ENCODE data around the gene DNAH7. TPM values are rescaled to one million over a fixed set of nuclear protein-coding genes. Genes with fewer than 3 reads are reported as not detected.

DNAH7 gene
- total RNA-seq, 2 experiments from 2014 or later: not detected

- CTCF ChIA-PET: no interaction called here
- POLR2A ChIA-PET: no interaction called here
- H3K4me1 Mint-ChIP-seq: no peaks in the 10 kb centered on the region
- no peak overlapping the region for H3K4me3 Mint-ChIP-seq
- DNase-seq: no peak
- no peaks in the 10 kb centered on the region for H3K9me3 Mint-ChIP-seq
- H3K27me3 Mint-ChIP-seq: no peaks in the 10 kb centered on the region
- no peaks in the 10 kb centered on the region for H3K36me3 Mint-ChIP-seq (ENCODE audit: low read depth)
- no peak overlapping the region for H3K27ac Mint-ChIP-seq
These were observed 286.5 kb downstream of the DNAH7 start for GRCh38 chr2:195782156-195782555.

- no peak overlapping the region for H3K27ac Mint-ChIP-seq
- CTCF ChIA-PET: no interaction called here
- H3K36me3 Mint-ChIP-seq (ENCODE audit: low read depth): no peaks in the 10 kb centered on the region
- POLR2A ChIA-PET: no interaction called here
- no peak overlapping the region for H3K4me3 Mint-ChIP-seq
- H3K9me3 Mint-ChIP-seq: no peaks in the 10 kb centered on the region
- DNase-seq: no peak
- no peaks in the 10 kb centered on the region for H3K4me1 Mint-ChIP-seq
- no peaks in the 10 kb centered on the region for H3K27me3 Mint-ChIP-seq
These were observed 289.1 kb downstream of the DNAH7 start for GRCh38 chr2:195779491-195779890.

- POLR2A ChIA-PET: no interaction called here
- CTCF ChIA-PET: no interaction called here
- no peaks in the 10 kb centered on the region for H3K36me3 Mint-ChIP-seq (ENCODE audit: low read depth)
These were observed 298.7 kb downstream of the DNAH7 start for GRCh38 chr2:195769975-195770374.

GRCh38 chr2:195768431-195768830 is 300.2 kb downstream of the DNAH7 start:
- ChIA-PET CTCF (no interaction called here), POLR2A (no interaction called here)
- H3K4me3 Mint-ChIP-seq: no peak overlapping the region
- H3K27ac Mint-ChIP-seq: no peak overlapping the region
- peaks cover 2% of the 10 kb centered on the region for H3K27me3 Mint-ChIP-seq
- H3K9me3 Mint-ChIP-seq: peaks cover 12% of the 10 kb centered on the region
- no peak for DNase-seq
- no peaks in the 10 kb centered on the region for H3K36me3 Mint-ChIP-seq (ENCODE audit: low read depth)
- H3K4me1 Mint-ChIP-seq: no peaks in the 10 kb centered on the region

More at GRCh38 chr2:195769975-195770374, 298.7 kb downstream of the DNAH7 start:
- peaks cover 2% of the 10 kb centered on the region for H3K27me3 Mint-ChIP-seq
- no peak for DNase-seq
- peaks cover 8% of the 10 kb centered on the region for H3K9me3 Mint-ChIP-seq
- no peak overlapping the region for H3K4me3 Mint-ChIP-seq
- no peak overlapping the region for H3K27ac Mint-ChIP-seq
- no peaks in the 10 kb centered on the region for H3K4me1 Mint-ChIP-seq

- Mint-ChIP-seq H3K27me3 (peaks cover 2% of the 10 kb centered on the region), H3K9me3 (peaks cover 12% of the 10 kb centered on the region), H3K36me3 (ENCODE audit: low read depth) (no peaks in the 10 kb centered on the region), H3K27ac (no peak overlapping the region), H3K4me3 (no peak overlapping the region), H3K4me1 (no peaks in the 10 kb centered on the region)
- DNase-seq: no peak
- ChIA-PET CTCF (no interaction called here), POLR2A (no interaction called here)
These were observed 301.9 kb downstream of the DNAH7 start for GRCh38 chr2:195766691-195767090.

- no peak overlapping the region for H3K4me3 Mint-ChIP-seq
These were observed 304.8 kb downstream of the DNAH7 start for GRCh38 chr2:195763866-195764265.

GRCh38 chr2:195759877-195760276 is 308.8 kb downstream of the DNAH7 start:
- Mint-ChIP-seq H3K4me3 (no peak overlapping the region), H3K36me3 (ENCODE audit: low read depth) (no peaks in the 10 kb centered on the region), H3K27ac (no peak overlapping the region), H3K4me1 (no peaks in the 10 kb centered on the region), H3K27me3 (no peaks in the 10 kb centered on the region), H3K9me3 (peaks cover 6% of the 10 kb centered on the region)
- ChIA-PET POLR2A (no interaction called here), CTCF (no interaction called here)
- DNase-seq: no peak

More at GRCh38 chr2:195763866-195764265, 304.8 kb downstream of the DNAH7 start:
- Mint-ChIP-seq H3K4me1 (no peaks in the 10 kb centered on the region), H3K36me3 (ENCODE audit: low read depth) (no peaks in the 10 kb centered on the region), H3K9me3 (peaks cover 12% of the 10 kb centered on the region), H3K27ac (no peak overlapping the region), H3K27me3 (peaks cover 2% of the 10 kb centered on the region)
- CTCF ChIA-PET: no interaction called here
- DNase-seq: no peak
- POLR2A ChIA-PET: no interaction called here

- no peaks in the 10 kb centered on the region for H3K4me1 Mint-ChIP-seq
- H3K9me3 Mint-ChIP-seq: peaks cover 2% of the 10 kb centered on the region
- ChIA-PET POLR2A (no interaction called here), CTCF (interaction anchor here (0.6 kb wide), 1 partner anchor 284 kb away, joined by 5 read pairs; no protein-coding TSS in a partner anchor)
- no peak overlapping the region for H3K27ac Mint-ChIP-seq
- H3K4me3 Mint-ChIP-seq: no peak overlapping the region
- no peak for DNase-seq
- no peaks in the 10 kb centered on the region for H3K27me3 Mint-ChIP-seq
- no peaks in the 10 kb centered on the region for H3K36me3 Mint-ChIP-seq (ENCODE audit: low read depth)
These were observed 309.8 kb downstream of the DNAH7 start for GRCh38 chr2:195758846-195759245.

GRCh38 chr2:195756218-195756942 is 312.3 kb downstream of the DNAH7 start:
- H3K27me3 Mint-ChIP-seq: no peaks in the 10 kb centered on the region

GRCh38 chr2:195741191-195741590 is 327.4 kb downstream of the DNAH7 start:
- no peak for DNase-seq
- H3K9me3 Mint-ChIP-seq: no peaks in the 10 kb centered on the region
- H3K4me1 Mint-ChIP-seq: no peaks in the 10 kb centered on the region
- no peak overlapping the region for H3K4me3 Mint-ChIP-seq
- ChIA-PET CTCF (no interaction called here), POLR2A (no interaction called here)
- no peaks in the 10 kb centered on the region for H3K27me3 Mint-ChIP-seq
- peaks cover 12% of the 10 kb centered on the region for H3K36me3 Mint-ChIP-seq (ENCODE audit: low read depth)
- H3K27ac Mint-ChIP-seq: no peak overlapping the region

More at GRCh38 chr2:195756218-195756942, 312.3 kb downstream of the DNAH7 start:
- Mint-ChIP-seq H3K27ac (no peak overlapping the region), H3K9me3 (peaks cover 2% of the 10 kb centered on the region), H3K4me1 (no peaks in the 10 kb centered on the region), H3K36me3 (ENCODE audit: low read depth) (no peaks in the 10 kb centered on the region), H3K4me3 (no peak overlapping the region)
- CTCF ChIA-PET: no interaction called here
- POLR2A ChIA-PET: no interaction called here
- no peak for DNase-seq

- no peak for DNase-seq
- Mint-ChIP-seq H3K27ac (no peak overlapping the region), H3K9me3 (no peaks in the 10 kb centered on the region), H3K36me3 (ENCODE audit: low read depth) (peaks cover 19% of the 10 kb centered on the region), H3K27me3 (no peaks in the 10 kb centered on the region), H3K4me3 (no peak overlapping the region), H3K4me1 (no peaks in the 10 kb centered on the region)
- ChIA-PET CTCF (no interaction called here), POLR2A (no interaction called here)
These were observed 330.9 kb downstream of the DNAH7 start for GRCh38 chr2:195737511-195738325.

- no peak overlapping the region for H3K27ac Mint-ChIP-seq
- ChIA-PET CTCF (no interaction called here), POLR2A (no interaction called here)
- no peaks in the 10 kb centered on the region for H3K27me3 Mint-ChIP-seq
- H3K4me1 Mint-ChIP-seq: peaks cover 2% of the 10 kb centered on the region
- H3K36me3 Mint-ChIP-seq (ENCODE audit: low read depth): peaks cover 37% of the 10 kb centered on the region
- H3K4me3 Mint-ChIP-seq: no peak overlapping the region
- peaks cover 2% of the 10 kb centered on the region for H3K9me3 Mint-ChIP-seq
- DNase-seq: no peak
These were observed 333.3 kb downstream of the DNAH7 start for GRCh38 chr2:195735347-195735746.

GRCh38 chr2:195734931-195735330 is 333.7 kb downstream of the DNAH7 start:
- CTCF ChIA-PET: no interaction called here
- Mint-ChIP-seq H3K36me3 (ENCODE audit: low read depth) (peaks cover 38% of the 10 kb centered on the region), H3K9me3 (peaks cover 2% of the 10 kb centered on the region), H3K4me3 (no peak overlapping the region), H3K4me1 (peaks cover 2% of the 10 kb centered on the region), H3K27ac (no peak overlapping the region), H3K27me3 (no peaks in the 10 kb centered on the region)
- POLR2A ChIA-PET: no interaction called here
- no peak for DNase-seq

GRCh38 chr2:195734395-195734794 is 334.2 kb downstream of the DNAH7 start:
- POLR2A ChIA-PET: no interaction called here
- H3K27ac Mint-ChIP-seq: no peak overlapping the region
- no peak for DNase-seq
- H3K4me1 Mint-ChIP-seq: peaks cover 2% of the 10 kb centered on the region
- H3K4me3 Mint-ChIP-seq: no peak overlapping the region
- peaks cover 2% of the 10 kb centered on the region for H3K9me3 Mint-ChIP-seq
- CTCF ChIA-PET: no interaction called here
- H3K36me3 Mint-ChIP-seq (ENCODE audit: low read depth): peaks cover 41% of the 10 kb centered on the region
- H3K27me3 Mint-ChIP-seq: no peaks in the 10 kb centered on the region

Measured in activated CD4-positive, alpha-beta memory T cell treated with anti-CD3 and anti-CD28 coated beads, Interleukin-2, amount 10 ng/mL, durations not matched to agents 7 days and 5 days (primary cell).